Suppressor macrophage treated with lipopolysaccharide for 1 hour (primary cell): ENCODE results near the gene GRIK3.

Source experiments
- DNase-seq, 3 donors: peaks; one replicate each; pipeline ENCODE4 v3.0.0-alpha.2; 2020 to 2022

The GRIK3 gene

GRCh38 chr1:36975642-36976041 lies 58.7 kb downstream of the GRIK3 start:
- DNase-seq: no peak

DNA sequence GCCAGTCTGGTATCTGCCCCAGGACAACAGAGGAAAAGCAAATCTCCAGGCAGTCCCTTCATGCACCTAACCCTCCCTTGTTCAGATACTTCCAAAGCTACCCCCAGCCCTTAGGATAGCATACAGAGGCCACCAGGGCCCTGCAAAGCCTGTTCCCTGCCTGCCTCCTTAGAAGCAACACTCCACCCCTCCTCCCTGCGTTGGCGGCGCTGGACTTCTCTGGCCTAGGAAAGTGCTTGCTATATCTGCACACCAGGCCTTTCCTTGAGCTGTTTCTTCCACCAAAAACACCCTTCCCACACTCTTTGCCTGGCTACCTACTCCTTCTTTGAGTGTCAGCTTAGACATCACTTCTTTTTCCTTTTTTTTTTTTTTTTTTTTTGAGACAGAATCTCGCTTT lies 61.3 kb downstream of the GRIK3 start:
- DNase-seq: no peak

DNA sequence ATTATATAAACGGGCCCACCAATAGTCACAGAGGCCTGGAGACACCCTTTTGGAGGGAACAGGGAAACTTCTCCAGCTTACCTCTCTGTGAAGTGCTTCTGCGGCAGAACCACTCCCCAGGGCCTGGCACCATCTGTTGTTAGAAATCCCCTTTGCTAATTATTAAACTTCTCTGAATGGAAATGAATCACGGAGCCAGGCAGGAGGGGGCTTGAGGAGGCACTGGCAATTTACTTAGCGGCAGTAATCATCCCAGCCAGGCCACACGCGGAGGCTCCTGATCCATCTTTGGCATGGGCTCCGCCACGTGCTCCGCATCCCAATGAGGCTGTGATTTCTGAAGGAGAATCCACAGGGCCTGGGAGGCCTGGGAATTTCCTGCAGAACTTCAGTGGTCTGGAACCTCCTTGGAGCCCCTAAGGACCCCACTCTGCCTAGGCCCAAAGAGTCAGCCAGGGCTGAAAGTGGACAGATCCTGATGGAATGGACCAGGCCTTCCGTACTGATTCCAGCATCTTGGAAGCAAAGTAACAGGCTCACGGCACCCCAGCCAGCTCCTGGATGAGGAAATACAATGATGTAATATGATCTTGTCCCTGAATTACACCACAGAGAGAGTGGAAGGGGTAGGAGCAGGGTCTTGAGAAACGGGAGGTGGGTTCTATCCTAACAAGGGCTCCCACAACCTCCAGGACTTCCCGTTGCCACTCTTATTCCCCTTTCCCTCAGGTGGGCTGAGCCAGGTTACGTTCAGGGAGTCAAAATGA lies 62.3 kb downstream of the GRIK3 start:
- no peak for DNase-seq

- no peak for DNase-seq
These were observed 65.6 kb downstream of the GRIK3 start for GRCh38 chr1:36968730-36969129.

DNA sequence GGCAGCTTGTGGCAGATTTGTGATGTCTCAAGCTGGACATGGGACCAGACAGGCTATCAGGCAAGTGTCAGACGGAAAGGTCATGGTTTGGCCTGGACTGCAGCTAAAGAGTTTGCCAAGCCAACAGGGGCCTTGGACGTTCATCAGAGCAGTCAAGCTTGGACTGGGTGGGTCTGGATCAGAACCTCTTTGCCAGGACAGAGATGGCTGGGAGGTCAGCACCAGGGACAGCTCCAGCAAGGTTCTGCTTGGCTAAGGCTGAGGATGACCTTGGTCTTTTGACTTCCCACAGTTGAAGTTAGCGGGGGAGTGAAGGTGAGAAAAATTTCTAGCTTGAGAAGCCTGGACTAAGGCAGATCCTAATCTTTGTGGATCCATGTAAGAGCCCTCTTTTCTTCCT lies 68.1 kb downstream of the GRIK3 start:
- DNase-seq: peak in 2 of 3 donors; percentile 18 to 48

DNA sequence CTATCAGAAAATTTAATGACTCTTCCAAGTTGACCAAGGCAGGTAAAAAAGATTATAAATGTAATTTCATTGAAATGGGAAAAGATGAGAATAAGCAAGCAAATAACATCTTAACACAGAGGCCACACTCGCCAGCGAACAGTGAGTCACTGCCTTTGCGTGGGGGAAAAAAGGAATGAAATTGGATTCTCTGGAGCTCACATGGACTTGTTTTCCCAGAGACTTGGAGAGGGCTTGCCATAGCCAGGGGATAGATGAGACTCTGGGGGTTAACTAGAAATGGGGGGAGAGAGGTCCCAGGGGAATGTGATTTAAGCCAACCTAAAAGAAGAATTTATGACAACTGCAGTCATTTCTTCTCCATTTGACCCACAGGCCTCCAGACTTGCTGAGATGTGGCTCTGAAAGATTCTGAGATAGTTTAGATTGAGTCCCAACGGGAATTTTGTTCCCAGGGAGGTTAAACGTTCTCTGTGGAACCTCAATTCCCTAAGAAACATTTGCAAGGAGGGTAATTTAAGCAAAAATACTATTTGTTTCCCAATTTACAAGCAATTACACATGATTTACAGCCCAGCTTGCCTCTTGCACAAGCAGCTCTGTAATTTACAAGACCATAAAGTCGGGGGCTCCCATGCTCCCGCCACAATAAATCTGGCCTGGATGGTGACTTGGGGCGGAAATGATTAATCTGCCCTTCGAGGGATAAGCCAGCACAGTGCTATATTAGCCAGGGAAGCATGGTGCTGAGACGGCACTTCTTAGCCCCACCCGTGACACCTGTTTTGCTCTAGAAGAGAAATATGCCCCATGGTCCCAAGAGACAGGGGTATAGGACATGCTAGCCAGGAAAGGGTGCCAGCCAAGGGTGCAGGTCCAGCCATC lies 68.8 kb downstream of the GRIK3 start:
- DNase-seq: no peak

DNA sequence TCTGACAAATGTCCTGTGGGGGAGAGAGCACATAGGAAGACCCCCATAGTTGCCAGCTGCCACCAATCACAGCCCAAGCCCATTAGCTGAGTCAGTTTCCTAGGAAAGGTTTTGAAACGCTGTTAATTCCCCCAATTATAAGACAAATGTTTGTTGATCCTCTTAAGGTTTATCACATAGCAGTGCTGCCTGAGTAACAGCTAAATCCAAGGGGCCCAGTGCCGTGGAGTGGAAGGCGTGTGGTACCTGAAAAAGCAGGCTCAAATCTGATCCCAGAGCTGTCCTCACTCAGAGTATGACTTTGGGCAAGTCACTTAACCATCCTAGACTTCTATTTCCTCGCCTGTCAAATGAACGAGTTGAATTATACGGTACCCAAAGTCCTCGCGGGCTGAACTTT lies 69.5 kb downstream of the GRIK3 start:
- no peak for DNase-seq

- DNase-seq: no peak
These were observed 71.3 kb downstream of the GRIK3 start for GRCh38 chr1:36963006-36963405.

GRCh38 chr1:36961062-36961615 lies 73.2 kb downstream of the GRIK3 start:
- DNase-seq: no peak

DNA sequence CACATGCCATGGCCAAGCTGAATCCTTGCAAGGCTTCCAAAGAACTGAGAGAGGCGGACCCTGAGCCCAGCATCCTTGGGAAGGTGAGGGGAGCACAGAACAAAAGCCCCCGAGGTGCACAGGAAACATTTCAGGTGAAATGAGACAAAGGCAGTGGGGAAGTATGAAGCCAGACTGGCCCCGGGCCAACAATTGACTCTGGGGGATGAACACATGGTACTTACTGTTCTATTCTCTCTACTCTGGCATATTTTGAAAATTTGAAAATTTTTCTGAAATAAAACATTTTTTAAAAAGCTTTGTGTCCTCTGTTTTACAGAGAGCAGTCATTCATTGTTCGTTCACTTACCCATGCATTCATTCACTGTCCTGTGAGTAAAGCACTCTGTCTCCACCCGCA lies 77.7 kb downstream of the GRIK3 start:
- DNase-seq: no peak

- no peak for DNase-seq
These were observed 79.3 kb downstream of the GRIK3 start for GRCh38 chr1:36955016-36955415.

DNA sequence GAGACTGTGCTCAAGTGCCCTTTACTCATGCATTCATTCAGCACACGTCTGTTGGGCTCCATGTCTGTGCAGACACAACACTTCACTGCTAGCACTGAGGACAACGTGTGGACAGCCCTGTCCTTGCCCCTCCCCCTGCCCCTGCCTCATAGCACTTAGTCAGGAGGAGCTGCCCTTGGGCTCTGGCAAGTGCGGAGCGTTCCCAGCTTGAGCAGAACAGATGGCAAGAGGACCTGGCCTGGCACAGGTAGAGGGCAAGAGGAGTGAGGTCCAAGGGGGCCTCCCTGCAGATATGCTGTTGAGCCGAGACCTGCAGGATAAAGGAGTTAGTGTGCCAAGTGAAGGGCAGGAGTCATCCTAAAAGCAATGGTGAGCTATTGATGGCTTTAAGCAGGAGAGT lies 81.3 kb downstream of the GRIK3 start:
- DNase-seq: no peak

GRCh38 chr1:36951761-36952160 lies 82.6 kb downstream of the GRIK3 start:
- no peak for DNase-seq

- no peak for DNase-seq
These were observed 83.0 kb downstream of the GRIK3 start for GRCh38 chr1:36951292-36951750.

DNA sequence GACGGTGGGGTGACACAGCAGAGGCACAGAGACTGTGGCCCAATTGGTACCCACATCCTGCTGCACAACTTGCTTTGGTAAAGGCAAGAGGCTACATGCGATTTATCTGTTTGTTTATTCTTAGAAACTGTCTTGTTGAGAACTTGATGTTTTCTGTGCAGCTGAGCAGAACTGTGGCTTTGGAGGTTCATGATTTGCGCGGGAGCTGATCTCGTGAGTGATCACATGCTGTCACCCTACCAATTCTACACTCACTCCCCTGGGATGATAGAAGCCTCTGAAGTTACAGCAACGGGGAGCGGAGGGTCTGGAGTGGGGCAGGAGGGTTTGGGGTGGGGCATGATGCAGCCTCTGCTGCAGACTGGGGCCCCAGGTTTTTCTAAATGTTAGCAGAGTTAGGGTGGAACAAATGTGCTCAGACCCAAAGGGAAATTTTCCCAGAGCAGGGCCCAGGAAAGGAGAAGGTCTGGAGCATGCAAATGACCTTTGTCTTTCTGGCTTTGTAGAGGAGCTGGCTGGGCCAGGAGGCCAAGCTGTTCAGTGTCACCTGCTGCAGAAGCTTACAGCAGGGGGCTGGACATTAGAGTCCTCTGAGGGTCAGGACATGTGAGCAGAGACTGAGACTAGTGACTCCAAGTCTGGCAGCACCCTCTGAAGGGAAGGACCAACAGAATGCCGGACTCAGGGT lies 83.6 kb downstream of the GRIK3 start:
- DNase-seq: no peak

DNA sequence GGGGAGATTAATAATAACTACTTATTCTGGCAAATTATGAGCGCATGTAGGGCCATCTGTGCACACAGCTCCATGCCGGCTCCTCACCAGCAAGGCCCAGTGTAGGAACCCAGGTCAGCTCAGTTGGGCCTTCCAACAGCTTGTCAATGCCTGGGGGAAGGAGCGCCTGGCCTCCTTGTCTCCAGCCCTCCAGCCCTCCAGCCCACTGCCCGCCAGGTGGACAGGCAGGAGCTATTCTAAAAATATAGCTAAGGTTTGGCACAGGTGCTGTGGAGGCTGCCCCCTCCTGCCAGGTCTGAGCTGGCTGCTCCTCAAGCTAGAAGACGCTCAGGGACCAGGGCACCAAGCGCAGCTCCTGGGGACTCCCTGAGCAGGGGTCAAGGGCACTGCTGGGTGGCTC lies 85.7 kb downstream of the GRIK3 start:
- DNase-seq: no peak

DNA sequence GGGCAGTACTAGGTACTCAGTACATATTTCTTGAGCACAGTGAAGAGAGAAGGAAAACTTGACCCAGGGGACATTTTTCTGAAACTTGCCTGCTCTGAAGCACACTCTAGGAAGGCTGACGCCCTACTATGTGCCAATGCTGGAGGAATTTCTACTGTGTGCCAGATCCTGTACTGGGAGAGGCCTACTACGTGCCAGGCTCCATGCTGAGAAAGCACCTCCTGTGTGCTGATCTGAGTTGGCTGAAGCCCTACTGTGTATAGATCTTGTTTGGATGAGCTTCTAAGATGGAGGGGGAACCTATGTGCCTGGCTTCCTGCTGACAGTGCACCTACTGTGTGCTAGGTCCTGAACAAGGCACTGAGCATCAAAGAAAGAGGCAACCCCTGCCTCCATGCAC lies 86.2 kb downstream of the GRIK3 start:
- no peak for DNase-seq

GRCh38 chr1:36947384-36947783 lies 86.9 kb downstream of the GRIK3 start:
- DNase-seq: no peak

- DNase-seq: no peak
These were observed 89.4 kb downstream of the GRIK3 start for GRCh38 chr1:36944883-36945282.

GRCh38 chr1:36942148-36942547 lies 92.2 kb downstream of the GRIK3 start:
- no peak for DNase-seq

DNA sequence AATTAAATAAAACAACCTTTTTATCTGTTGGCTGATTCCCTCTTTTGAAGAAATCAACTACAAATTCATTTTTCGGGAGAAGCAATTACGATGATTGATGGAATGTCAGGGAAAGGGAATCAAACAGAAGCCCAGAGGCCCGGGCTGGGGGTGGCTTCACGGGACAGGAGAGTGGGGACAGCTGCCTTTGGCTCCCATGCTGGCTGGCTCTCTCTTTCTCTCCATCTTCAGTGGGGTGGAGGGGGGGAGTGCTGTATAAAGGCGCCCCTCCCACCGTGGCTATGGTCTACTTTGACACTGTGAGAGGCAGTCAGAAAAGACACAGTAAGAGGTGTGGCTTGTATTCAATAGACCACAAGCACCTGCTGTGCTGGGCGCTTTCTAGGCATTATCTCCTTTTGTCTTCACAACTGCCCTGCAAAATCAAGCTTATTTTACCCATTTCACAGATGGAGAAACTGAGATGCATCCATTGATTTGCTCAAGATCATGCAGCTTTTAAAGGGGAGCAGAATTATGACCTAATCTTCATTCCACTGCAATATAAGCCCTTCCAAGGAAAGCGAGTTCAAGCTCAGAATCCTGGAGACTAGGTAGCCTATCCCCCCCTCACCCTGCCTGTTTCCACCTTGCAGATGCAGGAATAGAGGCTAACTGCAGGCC lies 92.9 kb downstream of the GRIK3 start:
- no peak for DNase-seq

DNA sequence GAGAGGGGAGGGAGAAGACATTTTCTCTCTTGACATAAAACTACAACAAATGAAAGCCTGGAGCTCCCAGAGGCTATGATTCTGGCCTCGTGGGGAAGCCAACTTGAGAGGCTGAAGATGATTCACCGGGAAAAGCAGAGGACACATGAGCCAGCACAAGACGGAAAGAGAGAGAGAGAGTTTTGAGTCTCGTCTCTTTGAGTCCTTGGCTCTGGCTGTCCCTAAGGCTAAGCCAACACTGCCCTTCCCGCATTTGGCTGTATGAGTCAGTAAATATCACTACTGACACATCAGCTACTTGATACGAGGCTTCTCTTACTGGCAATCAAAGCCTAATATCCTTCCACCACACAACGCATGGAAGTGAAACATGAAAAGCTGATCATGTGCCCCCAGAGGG lies 95.5 kb downstream of the GRIK3 start:
- DNase-seq: no peak

- DNase-seq: no peak
These were observed 96.9 kb downstream of the GRIK3 start for GRCh38 chr1:36937371-36937770.
